Sigmoid colon (tissue), 4 donors: Measurements from ENCODE around the gene MRPL4.

ENCODE experiments used
- CTCF ChIP-seq, 4 experiments: fragments of 450-650 bp in 3 of 4; fragments of 200-600 bp in 1 of 4; IDR thresholded peaks; one replicate each; pipeline ENCODE4 v1.5.1; 2016 to 2019; ENCODE audit warnings: antibody characterized with exemption in 4 of 4, mild to moderate bottlenecking in 3 of 4, moderate library complexity in 2 of 4
- EP300 ChIP-seq, 4 donors: sonication (generic); formaldehyde crosslinking; IDR thresholded peaks; one replicate each; pipeline ENCODE4 v1.6.1; 2017; ENCODE audit warnings: antibody characterized with exemption in 4 of 4
- POLR2A ChIP-seq, 2 donors: fragments of 450-650 bp; IDR thresholded peaks; one replicate each; pipeline ENCODE4 v1.6.1; 2016; ENCODE audit warnings: antibody characterized with exemption in 2 of 2, mild to moderate bottlenecking in 2 of 2, moderate library complexity in 2 of 2
- POLR2AphosphoS5 ChIP-seq, 4 donors: sonication (generic); formaldehyde crosslinking; IDR thresholded peaks; one replicate each; pipeline ENCODE4 v1.6.1; 2017; ENCODE audit warnings: antibody characterized with exemption in 4 of 4

- TF ChIP-seq CTCF (IDR thresholded peaks at IDR 0.05) (no peak), EP300 (IDR thresholded peaks at IDR 0.05) (no peak), POLR2A (IDR thresholded peaks at IDR 0.05) (no peak), POLR2AphosphoS5 (IDR thresholded peaks at IDR 0.05) (no peak)
These were observed 8.1 kb downstream of the MRPL4 start for GRCh38 chr19:10260141-10260584.
